ENCODE data around the gene SLC37A2. TPM values are rescaled to one million over a fixed set of nuclear protein-coding genes. Genes with fewer than 3 reads are reported as not detected.
A peak's percentile ranks its signal among the peaks of the same experiment; 100 is the strongest.

SLC37A2 gene
- total and polyA plus RNA-seq, 2 of the 4 experiments (the other 2 are of a cell fraction) = 0.72 to 1.1 TPM

GRCh38 chr11:125112208-125112604 lies 49.1 kb downstream of the SLC37A2 start:
- Histone ChIP-seq H3K18ac (ENCODE audit: low read depth, low read length) (peak overlapping the region; percentile 26; the same call in 1 of the 2 replicates), H2AFZ (replicated peaks; ENCODE audit: low read length, poor library complexity) (peak overlapping the region; percentile 95), H3K4me3 (ENCODE audit: insufficient read depth, low read depth, low read length) (peak overlapping the region; percentile 13; the same call in 1 of the 2 replicates), H3K4me2 (ENCODE audit: low read depth, low read length) (peak overlapping the region; percentile 74), H3K79me1 (ENCODE audit: low read depth in 1 of 2, low read length in 2 of 2) (peaks cover 3 to 16% of the 10 kb centered on the region in 2 experiments; a peak in 2 of 4 replicates), H2BK120ac (ENCODE audit: low read depth, low read length) (peak overlapping the region; percentile 15; the same call in 1 of the 2 replicates), H2AK5ac (ENCODE audit: low read depth, low read length) (peak overlapping the region; percentile 56), H3K9me3 (ENCODE audit: control insufficient read depth, insufficient read depth, low read length) (no peaks in the 10 kb centered on the region), H2BK20ac (ENCODE audit: low read depth, low read length) (no peak overlapping the region), H3K56ac (ENCODE audit: extremely low read depth, insufficient read depth, low read length) (no peak overlapping the region), H3K36me3 (ENCODE audit: control insufficient read depth, insufficient read depth, low read length) (no peaks in the 10 kb centered on the region), H4K5ac (ENCODE audit: low read depth, low read length) (peak overlapping the region; percentile 98), H3K27me3 (ENCODE audit: control insufficient read depth, insufficient read depth, low read length) (peaks cover 2% of the 10 kb centered on the region), H3K4ac (ENCODE audit: low read depth, low read length) (peak overlapping the region; percentile 86), H3K27ac (ENCODE audit: insufficient read depth, low read length) (peak overlapping the region; percentile 62; the same call in 1 of the 2 replicates), H4K20me1 (ENCODE audit: insufficient read depth, low read length) (no peaks in the 10 kb centered on the region), H3K9me1 (ENCODE audit: insufficient read depth, low read length) (no peaks in the 10 kb centered on the region; the same call in 1 of the 2 replicates), H2BK5ac (ENCODE audit: low read depth, low read length, poor library complexity, severe bottlenecking) (peak overlapping the region; percentile 33), H3K14ac (replicated peaks; ENCODE audit: low read depth, low read length) (peak overlapping the region; percentile 91), H2AK9ac (replicated peaks; ENCODE audit: low read depth, low read length, poor library complexity) (peak overlapping the region; percentile 83), H3K9ac (ENCODE audit: low read depth, low read length) (peak overlapping the region; percentile 41; the same call in 1 of the 2 replicates), H3K23ac (ENCODE audit: low read depth, low read length) (no peak overlapping the region), H3K4me1 (ENCODE audit: control insufficient read depth, insufficient read depth, low read length) (peaks cover 7% of the 10 kb centered on the region), H4K8ac (ENCODE audit: low read depth in 2 of 2, low read length in 2 of 2) (peak overlapping the region; percentile 93 to 98), H4K91ac (ENCODE audit: insufficient read depth, low read depth, low read length) (peak overlapping the region; percentile 80), H2BK15ac (ENCODE audit: low read depth, low read length) (no peak overlapping the region)
- TF ChIP-seq BHLHE40 (IDR thresholded peaks at IDR 0.05; ENCODE audit: low read depth, low read length) (no peak), RAD21 (IDR thresholded peaks at IDR 0.05; ENCODE audit: low read length) (no peak), CEBPB (IDR thresholded peaks at IDR 0.05; ENCODE audit: low read depth, low read length) (no peak), ELK1 (IDR thresholded peaks at IDR 0.05; ENCODE audit: borderline replicate concordance, low read depth, low read length) (no peak), SMC3 (IDR thresholded peaks at IDR 0.05; ENCODE audit: low read depth, low read length) (no peak), CTCF (conservative IDR thresholded peaks at IDR 0.05; ENCODE audit: low read depth, low read length) (no peak), MAZ (IDR thresholded peaks at IDR 0.05; ENCODE audit: borderline replicate concordance, low read depth, low read length) (no peak), RFX5 (IDR thresholded peaks at IDR 0.05; ENCODE audit: low read depth, low read length) (no peak)
- TF ChIP-seq, protein P1, sequence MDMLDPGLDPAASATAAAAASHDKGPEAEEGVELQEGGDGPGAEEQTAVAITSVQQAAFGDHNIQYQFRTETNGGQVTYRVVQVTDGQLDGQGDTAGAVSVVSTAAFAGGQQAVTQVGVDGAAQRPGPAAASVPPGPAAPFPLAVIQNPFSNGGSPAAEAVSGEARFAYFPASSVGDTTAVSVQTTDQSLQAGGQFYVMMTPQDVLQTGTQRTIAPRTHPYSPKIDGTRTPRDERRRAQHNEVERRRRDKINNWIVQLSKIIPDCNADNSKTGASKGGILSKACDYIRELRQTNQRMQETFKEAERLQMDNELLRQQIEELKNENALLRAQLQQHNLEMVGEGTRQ (IDR thresholded peaks at IDR 0.05; ENCODE audit: low read depth, low read length) = no peak
- BruUV-seq (replicated peaks) = no TSS peak
- CTCF ChIA-PET = interaction anchor here (0.6 to 1.7 kb wide), 2 partner anchors 40 to 234 kb away, joined by 3 to 6 read pairs; no protein-coding TSS in a partner anchor
- WGBS, 2 experiments (ENCODE audit: extremely low coverage in 2 of 2, insufficient read length in 1 of 2) = 93% methylated on average over 3 of the region's 9 CpGs; no CpG with 5 or more reads in 1 of the 2 experiments
- dilution Hi-C loops (cut with HindIII; ENCODE audit: low sequenced_read_pairs, unreplicated experiment) = no loop called here
- POLR2A ChIA-PET (ENCODE audit: unreplicated experiment) = interaction anchor here (0.7 to 1.4 kb wide), 2 partner anchors 16 to 21 kb away, joined by 3 read pairs; no protein-coding TSS in a partner anchor
- ATAC-seq (ENCODE audit: low read depth) (no peak), DNase-seq (no peak)
- in situ Hi-C loops (cut with MboI; ENCODE audit: low sequenced_read_pairs) = no loop called here
- intact Hi-C loops (cut with micrococcal nuclease) = no loop called here

All from IMR-90 (cell line).